ENCODE results near the gene MED15.

Gene MED15

DNA sequence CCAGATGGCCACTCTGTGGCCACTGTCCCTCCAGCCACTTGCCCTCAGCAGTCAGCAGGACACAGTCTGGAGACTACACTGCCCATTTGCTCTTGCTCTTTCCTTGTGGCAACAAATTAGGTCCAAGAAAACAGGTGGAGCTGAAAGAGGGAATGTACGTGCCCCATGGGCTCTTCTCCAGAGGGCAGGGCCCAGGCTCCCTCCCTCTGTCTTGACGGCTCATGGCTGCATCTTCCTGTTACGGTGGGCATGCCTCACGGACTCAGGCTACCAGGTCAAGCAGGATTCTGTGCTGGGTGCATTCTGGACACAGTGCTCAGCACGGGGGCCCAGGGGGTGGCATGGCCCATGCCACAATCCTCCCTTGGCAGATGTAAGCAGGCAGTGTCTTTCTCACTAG is 71.3 kb downstream of the MED15 start:
- Histone ChIP-seq H4K20me1 (ENCODE audit: insufficient read depth, low read length) (peaks cover 50% of the 10 kb centered on the region), H3K36me3 (ENCODE audit: insufficient read depth, low read length) (peaks cover 96% of the 10 kb centered on the region), H3K4me1 (ENCODE audit: insufficient read depth, low read length) (no peaks in the 10 kb centered on the region)

DNA sequence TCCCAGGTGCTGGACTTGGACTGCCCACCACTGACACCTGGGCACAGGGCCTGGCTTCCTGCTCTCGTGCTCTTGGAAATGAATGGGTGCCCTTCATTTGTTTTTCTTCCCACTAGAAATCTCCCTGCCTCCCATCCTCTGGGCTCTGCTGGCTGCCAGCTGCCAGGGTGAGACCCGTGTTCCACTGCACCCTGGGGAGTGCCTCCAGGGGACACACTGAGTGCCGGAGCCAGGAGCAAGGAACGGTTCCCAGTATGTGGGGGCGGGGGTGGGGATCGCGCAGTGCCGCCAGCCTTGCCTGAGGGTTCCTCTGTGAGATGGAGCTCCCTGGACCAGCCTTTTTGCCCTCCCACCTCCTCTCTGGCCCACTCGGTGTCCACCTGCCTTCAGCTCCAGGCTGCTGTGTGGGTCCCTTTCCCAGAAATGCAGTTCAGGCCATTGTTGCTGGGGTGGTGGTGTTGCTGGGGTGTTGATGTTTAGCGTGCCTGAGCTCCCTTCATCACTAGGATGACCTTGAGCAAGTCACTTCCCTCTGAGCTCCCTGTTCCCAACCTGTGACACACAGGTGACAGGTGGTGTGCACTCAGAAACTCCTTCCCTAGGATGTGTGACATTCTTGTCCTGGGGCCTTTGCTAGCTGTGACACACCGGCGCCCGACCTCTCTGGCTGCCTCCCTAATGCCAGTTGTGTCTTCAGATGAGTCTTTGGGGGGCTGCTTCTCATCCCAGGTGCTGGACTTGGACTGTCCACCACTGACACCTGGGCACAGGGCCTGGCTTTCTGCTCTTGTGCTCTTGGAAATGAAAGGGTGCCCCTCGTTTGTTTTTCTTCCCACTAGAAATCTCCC is 72.1 kb downstream of the MED15 start:
- H3K36me3 ChIP-seq (ENCODE audit: insufficient read depth, low read length) = peaks cover 96% of the 10 kb centered on the region
- no peak overlapping the region for H2AFZ ChIP-seq (ENCODE audit: low read depth, low read length)
- peaks cover 56% of the 10 kb centered on the region for H4K20me1 ChIP-seq (ENCODE audit: insufficient read depth, low read length)
- H3K4me2 ChIP-seq (ENCODE audit: insufficient read depth, low read length) = no peak overlapping the region
- H3K4me3 ChIP-seq (ENCODE audit: low read depth in 1 of 2, low read length in 2 of 2) = no peak overlapping the region
- TF ChIP-seq, protein P1, sequence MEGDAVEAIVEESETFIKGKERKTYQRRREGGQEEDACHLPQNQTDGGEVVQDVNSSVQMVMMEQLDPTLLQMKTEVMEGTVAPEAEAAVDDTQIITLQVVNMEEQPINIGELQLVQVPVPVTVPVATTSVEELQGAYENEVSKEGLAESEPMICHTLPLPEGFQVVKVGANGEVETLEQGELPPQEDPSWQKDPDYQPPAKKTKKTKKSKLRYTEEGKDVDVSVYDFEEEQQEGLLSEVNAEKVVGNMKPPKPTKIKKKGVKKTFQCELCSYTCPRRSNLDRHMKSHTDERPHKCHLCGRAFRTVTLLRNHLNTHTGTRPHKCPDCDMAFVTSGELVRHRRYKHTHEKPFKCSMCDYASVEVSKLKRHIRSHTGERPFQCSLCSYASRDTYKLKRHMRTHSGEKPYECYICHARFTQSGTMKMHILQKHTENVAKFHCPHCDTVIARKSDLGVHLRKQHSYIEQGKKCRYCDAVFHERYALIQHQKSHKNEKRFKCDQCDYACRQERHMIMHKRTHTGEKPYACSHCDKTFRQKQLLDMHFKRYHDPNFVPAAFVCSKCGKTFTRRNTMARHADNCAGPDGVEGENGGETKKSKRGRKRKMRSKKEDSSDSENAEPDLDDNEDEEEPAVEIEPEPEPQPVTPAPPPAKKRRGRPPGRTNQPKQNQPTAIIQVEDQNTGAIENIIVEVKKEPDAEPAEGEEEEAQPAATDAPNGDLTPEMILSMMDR (IDR thresholded peaks at IDR 0.05; ENCODE audit: borderline replicate concordance, extremely low read depth, low read length, poor library complexity, severe bottlenecking) = no peak
- TF ChIP-seq EZH2 (IDR thresholded peaks at IDR 0.05; ENCODE audit: borderline replicate concordance, low read depth, low read length, severe bottlenecking) = no peak
- H3K27me3 ChIP-seq (ENCODE audit: insufficient read depth, low read length, poor library complexity) = no peaks in the 10 kb centered on the region
- H3K27ac ChIP-seq (ENCODE audit: low read length) = no peak overlapping the region
- no peak overlapping the region for H3K9ac ChIP-seq (ENCODE audit: low read depth, low read length)
- no peaks in the 10 kb centered on the region for H3K9me3 ChIP-seq (ENCODE audit: insufficient read depth, low read length, severe bottlenecking)
- no peaks in the 10 kb centered on the region for H3K4me1 ChIP-seq (ENCODE audit: insufficient read depth, low read length)
- no peaks in the 10 kb centered on the region for H3K79me2 ChIP-seq (ENCODE audit: insufficient read depth, low read length)
- ATAC-seq (ENCODE audit: insufficient read depth, low read depth) (no peak), DNase-seq (no peak)

More for the DNA sequence above, 71.3 kb downstream of the MED15 start:
- DNase-seq (no peak), ATAC-seq (ENCODE audit: insufficient read depth, low read depth) (no peak)
- Histone ChIP-seq H3K9ac (ENCODE audit: low read depth, low read length) (no peak overlapping the region), H2AFZ (ENCODE audit: low read depth, low read length) (no peak overlapping the region), H3K27ac (ENCODE audit: low read length) (no peak overlapping the region), H3K4me3 (ENCODE audit: low read depth in 1 of 2, low read length in 2 of 2) (no peak overlapping the region), H3K27me3 (ENCODE audit: insufficient read depth, low read length, poor library complexity) (no peaks in the 10 kb centered on the region), H3K9me3 (ENCODE audit: insufficient read depth, low read length, severe bottlenecking) (no peaks in the 10 kb centered on the region), H3K4me2 (ENCODE audit: insufficient read depth, low read length) (no peak overlapping the region), H3K79me2 (ENCODE audit: insufficient read depth, low read length) (no peaks in the 10 kb centered on the region)
- TF ChIP-seq, protein P1 (IDR thresholded peaks at IDR 0.05; ENCODE audit: borderline replicate concordance, extremely low read depth, low read length, poor library complexity, severe bottlenecking) = no peak
- no peak for TF ChIP-seq EZH2 (IDR thresholded peaks at IDR 0.05; ENCODE audit: borderline replicate concordance, low read depth, low read length, severe bottlenecking)

DNA sequence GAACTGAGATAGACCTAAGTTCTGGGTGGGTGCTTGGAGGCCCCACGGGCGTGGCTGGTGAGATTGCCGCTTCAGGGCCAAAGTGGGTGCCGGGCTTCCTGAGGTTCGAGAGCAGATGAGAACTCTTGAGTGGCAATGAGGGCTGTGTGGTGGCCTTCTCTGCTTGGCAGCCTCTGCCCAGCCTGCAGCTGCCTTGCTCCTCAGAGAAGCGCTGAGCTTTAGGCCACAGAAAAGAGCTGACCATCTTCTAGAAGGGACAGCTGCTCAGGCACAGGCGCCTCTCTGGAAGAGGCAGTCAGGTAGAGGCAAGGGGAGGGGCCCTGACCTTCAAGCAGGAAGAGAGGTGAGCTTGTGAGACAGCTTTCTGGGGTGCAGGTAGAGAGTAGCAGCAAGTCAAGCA is 72.8 kb downstream of the MED15 start:
- Histone ChIP-seq H3K36me3 (ENCODE audit: insufficient read depth, low read length) (peaks cover 96% of the 10 kb centered on the region), H3K9ac (ENCODE audit: low read depth, low read length) (no peak overlapping the region), H4K20me1 (ENCODE audit: insufficient read depth, low read length) (peaks cover 61% of the 10 kb centered on the region), H3K4me3 (ENCODE audit: low read depth in 1 of 2, low read length in 2 of 2) (no peak overlapping the region), H3K9me3 (ENCODE audit: insufficient read depth, low read length, severe bottlenecking) (no peaks in the 10 kb centered on the region), H2AFZ (ENCODE audit: low read depth, low read length) (no peak overlapping the region), H3K27me3 (ENCODE audit: insufficient read depth, low read length, poor library complexity) (no peaks in the 10 kb centered on the region), H3K79me2 (ENCODE audit: insufficient read depth, low read length) (no peaks in the 10 kb centered on the region), H3K4me2 (ENCODE audit: insufficient read depth, low read length) (no peak overlapping the region), H3K4me1 (ENCODE audit: insufficient read depth, low read length) (no peaks in the 10 kb centered on the region), H3K27ac (ENCODE audit: low read length) (no peak overlapping the region)
- DNase-seq = no peak
- ATAC-seq (ENCODE audit: insufficient read depth, low read depth) = no peak
- TF ChIP-seq, protein P1 (IDR thresholded peaks at IDR 0.05; ENCODE audit: borderline replicate concordance, extremely low read depth, low read length, poor library complexity, severe bottlenecking) = no peak
- TF ChIP-seq EZH2 (IDR thresholded peaks at IDR 0.05; ENCODE audit: borderline replicate concordance, low read depth, low read length, severe bottlenecking) = no peak
